Fibroblast of gingiva (primary cell): ENCODE measurements around the gene MNT.

ENCODE experiments used
- DNase-seq: peaks from one replicate; pipeline ENCODE4 v3.0.0-alpha.2; 2011; ENCODE audit warnings: low read depth

Gene MNT

GRCh38 chr17:2395258-2396181 is 5.3 kb downstream of the MNT start:
- peak; percentile 58 for DNase-seq

GRCh38 chr17:2394775-2395201 is 6.1 kb downstream of the MNT start:
- DNase-seq: no peak

- no peak for DNase-seq
Measured at GRCh38 chr17:2393954-2394749, 6.7 kb downstream of the MNT start.

- DNase-seq: peak; percentile 79
Measured at GRCh38 chr17:2393174-2393953, 7.5 kb downstream of the MNT start.

- DNase-seq: peak; percentile 95
Measured at GRCh38 chr17:2392252-2393173, 8.3 kb downstream of the MNT start.

DNA sequence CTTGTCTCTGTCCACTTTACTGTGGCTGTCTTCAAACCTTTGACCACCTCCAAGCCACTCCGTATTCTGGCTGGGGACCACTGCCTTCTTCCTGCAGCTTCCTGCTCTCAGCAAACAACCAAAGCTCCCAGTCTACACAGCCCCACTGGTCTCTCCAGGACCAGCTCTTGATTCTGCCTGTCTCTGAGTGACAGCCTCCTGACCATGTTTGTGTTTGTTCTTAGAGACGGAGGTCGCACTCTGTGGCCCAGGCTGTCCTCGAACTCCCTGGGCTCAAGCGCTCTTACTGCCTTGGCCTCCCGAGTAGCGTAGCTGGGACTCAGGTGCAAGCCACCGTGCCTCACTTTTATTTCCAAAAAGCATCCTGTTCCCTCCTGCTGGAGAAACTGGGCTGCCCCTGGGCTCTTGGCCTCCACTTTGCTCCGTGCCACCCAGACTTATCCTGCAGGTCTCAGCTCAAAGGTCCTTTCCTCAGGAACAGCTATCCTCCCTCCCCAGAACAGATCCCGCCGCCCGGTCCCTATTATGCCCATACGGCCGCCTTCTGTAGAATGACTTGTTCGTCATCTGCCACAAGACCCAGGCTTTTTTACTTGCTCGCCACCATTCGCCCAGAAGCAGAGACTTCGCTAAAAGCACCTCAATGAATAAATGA is 9.1 kb downstream of the MNT start:
- DNase-seq: no peak

DNA sequence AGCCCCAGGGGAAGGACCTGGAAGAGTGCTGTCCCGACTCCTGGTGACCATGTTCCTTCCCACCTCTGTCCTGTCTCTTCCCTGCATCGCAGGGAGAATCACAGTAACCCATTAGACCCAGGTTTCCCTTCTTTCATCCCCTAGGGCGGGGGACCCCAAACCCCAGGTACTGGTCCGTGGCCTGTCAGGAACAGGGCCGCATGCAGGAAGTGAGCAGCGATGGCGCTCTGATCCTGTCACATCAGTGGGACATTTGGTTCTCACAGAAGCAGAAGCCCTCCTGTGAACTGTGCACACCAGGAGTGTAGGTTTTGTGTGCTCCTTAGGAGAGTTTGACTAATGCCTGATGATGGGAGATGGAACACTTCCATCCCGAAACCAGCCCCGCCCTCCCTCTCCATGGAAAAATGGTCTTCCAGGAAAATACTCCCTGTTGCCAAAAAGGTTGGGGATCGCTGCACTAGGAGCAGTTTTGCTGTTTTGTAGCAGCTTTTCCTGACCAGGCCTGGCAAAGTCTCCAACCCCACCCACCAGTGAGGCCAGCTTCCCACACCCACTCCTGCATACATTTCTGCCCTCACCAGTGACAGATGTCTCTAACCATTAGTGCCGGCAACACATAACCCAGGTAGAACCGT is 10.5 kb downstream of the MNT start:
- no peak for DNase-seq

DNA sequence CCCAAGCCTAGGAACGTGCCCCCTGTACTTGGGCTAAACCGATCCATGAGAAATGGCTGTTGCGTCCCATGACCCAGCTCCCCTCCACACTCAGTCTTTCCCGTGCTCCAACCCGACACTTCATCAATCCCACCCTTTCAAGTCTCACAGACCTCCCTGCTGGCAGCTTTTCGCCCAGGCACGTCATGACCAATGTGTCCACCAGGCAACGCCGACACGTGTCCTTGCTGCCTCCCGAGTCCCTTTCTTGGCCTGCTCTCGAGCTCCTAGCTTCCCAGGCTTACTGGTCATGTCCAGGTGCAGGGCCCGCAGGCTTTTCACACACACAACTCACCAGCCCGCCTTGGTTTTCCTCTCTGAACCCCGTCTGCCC is 12.2 kb downstream of the MNT start:
- DNase-seq: no peak

- DNase-seq: no peak
Measured at GRCh38 chr17:2388020-2388682, 12.7 kb downstream of the MNT start.

DNA sequence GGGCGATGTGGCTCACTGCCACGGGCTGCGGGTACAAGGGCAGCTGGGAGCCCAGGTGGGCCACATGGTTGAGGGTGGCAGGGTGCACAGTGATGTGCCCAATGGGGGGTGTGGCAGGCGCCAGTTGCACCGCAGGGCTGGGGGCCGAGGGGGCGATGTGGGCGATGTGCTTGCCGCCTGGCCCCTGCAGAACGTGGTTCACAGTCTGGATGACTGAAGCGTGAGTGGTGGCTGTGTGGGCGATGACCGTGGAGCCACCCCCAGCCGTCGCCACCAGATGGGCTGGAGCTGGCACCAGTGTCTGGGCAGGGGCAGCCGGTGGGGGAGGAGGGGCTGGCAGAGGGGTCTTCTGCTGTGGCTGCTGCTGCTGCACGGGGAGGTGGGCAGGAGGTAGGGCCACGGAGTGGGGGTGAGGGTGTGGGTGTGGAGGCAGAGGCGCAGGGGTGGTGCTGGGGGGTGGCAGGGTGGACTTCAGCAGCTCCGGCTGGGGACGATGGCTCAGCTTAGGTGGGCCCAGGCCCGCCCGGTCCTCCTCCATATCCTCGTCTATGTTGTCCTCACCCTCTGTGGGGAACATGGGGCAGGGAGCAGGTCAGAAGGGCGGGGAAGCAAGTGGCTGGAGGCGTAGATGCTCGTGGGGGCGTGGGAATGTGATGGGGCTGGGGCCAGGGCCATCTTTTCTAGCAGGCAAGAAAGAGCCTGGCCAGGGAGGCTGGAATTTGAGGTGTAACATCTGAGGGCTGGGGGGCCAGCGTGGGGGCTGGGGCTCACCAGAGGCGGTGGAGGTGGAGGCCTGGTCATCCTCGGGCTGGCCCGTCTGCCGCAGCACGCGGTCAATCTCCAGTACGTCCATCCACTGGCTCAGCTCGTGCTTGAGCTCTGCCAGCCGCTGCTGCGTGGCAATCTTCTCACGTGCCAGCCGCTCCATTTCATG is 13.5 kb downstream of the MNT start:
- no peak for DNase-seq

GRCh38 chr17:2386400-2387085 is 14.3 kb downstream of the MNT start:
- DNase-seq: no peak

GRCh38 chr17:2385240-2386210 is 15.3 kb downstream of the MNT start:
- DNase-seq: no peak

- DNase-seq: no peak
Measured at GRCh38 chr17:2384439-2385127, 16.3 kb downstream of the MNT start.

- no peak for DNase-seq
Measured at GRCh38 chr17:2383628-2384167, 17.2 kb downstream of the MNT start.

DNA sequence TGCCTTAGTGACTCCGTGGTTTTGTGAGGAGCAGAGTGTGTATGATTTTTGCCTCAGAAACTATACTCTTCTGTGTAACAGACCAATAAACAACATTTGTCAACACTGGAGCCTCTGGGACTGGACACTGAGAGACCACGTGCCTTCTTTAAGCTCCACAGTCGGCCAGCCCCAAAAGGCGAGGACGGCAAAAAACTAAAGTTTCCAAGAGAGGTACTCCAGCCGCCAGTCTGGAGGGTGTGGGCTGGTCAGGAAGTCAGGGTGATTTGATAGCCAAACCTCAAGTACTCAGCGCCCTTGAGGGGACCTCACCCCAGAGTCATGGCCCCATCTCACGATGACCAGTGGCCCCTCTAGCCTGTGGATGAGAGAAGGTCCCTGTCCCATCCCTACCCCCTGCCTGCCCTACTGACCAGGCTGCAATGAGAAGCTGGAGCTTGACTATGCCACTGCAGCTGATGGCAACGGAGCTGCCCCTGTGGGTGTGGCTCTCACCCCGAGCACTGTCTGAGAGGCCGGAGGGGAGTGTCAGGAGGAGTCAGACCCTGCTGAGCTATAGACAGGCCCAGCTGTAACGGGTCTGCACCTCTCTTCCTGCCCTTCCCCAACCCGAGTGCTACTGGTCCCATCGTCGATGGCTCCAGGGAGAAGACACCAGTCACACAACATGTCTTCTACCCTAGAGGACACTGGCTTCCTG is 19.8 kb downstream of the MNT start:
- no peak for DNase-seq
